Fibroblast of peridontal ligament (primary cell): Measurements from ENCODE around the gene MAGOHB.
A peak's percentile ranks its signal among the peaks of the same experiment; 100 is the strongest.
"Not testable (repeated sequence)": the region's sequence is repeated elsewhere in the genome, so short reads cannot be mapped to it uniquely, and the experiment has no call there.

Experiments used
- DNase-seq: peaks from one replicate; pipeline ENCODE4 v3.0.0-alpha.2; 2010; ENCODE audit errors: extremely low read depth

The MAGOHB gene

DNA sequence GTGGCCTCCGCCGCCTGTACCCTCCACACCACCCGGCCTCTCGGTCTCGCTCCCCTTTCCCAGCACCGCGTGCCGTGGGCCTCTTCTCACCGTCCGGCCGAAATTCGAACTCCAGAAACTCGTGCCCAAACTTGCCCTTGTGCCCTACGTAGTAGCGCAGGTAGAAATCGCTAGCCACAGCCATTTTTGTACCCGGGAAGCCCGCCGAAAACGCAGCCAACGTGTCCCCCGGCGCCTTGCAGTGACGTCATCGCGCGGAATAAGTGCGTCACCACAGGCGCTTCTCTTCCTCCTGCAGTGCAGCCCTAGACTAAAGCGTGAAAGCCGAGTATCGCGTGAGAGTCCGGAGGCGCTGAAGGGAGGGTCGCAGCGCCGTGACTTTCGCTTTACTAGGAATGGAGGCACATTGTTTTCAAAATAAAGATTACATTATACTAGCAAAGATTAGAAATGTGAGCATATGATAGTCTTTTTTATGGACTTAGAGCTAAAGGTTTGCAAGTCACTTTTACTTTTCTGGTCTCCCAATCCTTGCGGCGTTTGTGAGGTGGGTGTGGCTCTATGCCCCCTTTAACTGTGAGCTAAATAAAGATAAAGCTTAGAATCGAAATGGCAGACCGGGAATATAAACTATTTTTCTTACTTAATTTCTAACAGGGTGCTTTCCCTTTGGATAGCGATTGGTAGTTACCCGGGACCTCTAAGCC lies at the start of gene MAGOHB:
MAGOHB (minus strand) TSS at position 261 of the 707 bp plus-strand sequence; CDS start at position 184, 77 bp downstream.
- DNase-seq, result peak; percentile 97

DNA sequence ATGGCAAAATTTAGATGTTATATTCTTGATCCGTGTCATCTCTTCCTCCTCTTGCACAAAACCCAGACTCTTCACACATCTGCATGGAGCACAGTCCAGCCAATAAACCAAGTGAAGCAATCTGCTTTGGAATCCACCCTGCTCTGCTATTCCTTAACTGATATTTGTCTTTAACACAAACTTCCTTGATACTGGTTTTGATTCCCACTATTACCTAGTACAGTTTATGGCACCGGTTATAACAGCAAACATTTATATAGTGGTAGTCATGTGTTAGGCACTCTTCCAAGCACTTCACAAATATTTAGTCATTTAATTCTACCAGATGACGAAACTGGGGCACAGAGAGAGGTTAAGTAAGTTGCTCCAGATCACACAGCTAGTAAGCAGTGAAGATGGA lies 47.9 kb upstream of the MAGOHB start:
- peak; percentile 53 for DNase-seq

DNA sequence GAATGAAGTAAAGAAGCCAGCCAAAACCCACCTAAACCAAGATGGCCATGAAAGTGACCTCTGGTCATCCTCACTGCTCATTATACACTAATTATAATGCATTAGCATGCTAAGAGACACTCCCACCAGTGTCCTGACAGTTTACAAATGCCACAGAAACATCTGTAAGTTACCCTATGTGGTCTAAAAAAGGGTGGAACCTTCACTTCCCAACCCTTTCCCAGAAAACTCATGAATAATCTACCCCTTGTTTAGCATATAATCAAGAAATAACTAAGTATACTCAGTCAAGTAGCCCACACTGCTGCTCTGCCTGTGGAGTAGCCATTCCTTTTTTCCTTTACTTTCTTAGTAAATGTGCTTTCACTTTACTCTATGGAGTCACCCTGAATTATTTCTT lies 40.6 kb upstream of the MAGOHB start:
- DNase-seq, result no peak

DNA sequence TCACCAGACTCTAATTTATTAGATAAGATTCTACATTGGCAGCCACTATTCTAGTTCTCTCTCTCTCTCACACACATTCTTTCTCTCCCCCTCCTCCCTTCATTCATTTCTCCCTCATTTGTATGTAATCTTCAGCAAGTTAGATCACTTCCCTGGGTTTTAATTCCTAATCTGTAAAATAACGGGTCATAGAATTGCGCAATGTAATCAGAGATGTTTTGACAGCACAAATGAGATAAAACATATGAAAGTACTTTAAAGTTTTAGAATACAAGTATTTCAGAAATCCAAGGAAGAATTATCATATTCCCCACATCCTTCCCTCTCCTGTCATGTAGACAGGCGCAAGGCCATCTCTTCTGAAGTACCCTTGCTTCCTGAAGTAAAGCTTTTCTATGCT lies 38.8 kb upstream of the MAGOHB start:
- DNase-seq, result no peak

DNA sequence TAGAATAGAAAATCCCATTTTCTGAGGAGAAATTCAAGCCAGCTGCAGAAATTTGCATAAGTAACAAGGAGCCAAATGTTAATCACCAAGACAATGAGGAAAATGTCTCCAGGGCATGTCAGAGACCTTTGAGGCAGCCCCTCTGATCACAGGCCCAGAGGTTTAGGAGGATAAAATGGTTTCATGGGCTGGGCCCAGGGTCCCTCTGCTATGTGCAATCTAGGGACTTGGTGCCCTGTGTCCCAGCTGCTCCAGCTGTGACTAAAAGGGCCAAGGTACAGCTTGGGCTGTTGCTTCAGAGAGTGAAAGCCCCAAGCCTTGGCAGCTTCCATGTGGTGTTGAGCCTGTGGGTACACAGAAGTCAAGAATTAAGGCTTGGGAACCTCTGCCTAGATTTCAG lies 33.2 kb upstream of the MAGOHB start:
- not testable (repeated sequence) for DNase-seq

DNA sequence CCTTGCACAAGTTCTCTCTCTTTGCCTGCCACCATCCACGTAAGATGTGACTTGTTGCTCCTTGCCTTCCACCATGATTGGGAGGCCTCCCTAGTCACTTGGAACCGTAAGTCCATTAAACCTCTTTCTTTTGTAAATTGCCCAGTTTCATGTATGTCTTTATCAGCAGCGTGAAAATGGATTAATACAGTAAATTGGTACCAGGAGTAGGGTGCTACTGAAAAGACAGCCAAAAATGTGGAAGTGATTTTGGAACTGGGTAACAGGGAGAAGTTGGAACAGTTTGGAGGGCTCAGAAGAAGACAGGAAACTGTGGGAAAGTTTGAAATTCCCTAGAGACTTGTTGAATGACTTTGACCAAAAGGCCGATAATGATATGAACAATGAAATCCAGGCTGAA lies 32.5 kb upstream of the MAGOHB start:
- no peak for DNase-seq

DNA sequence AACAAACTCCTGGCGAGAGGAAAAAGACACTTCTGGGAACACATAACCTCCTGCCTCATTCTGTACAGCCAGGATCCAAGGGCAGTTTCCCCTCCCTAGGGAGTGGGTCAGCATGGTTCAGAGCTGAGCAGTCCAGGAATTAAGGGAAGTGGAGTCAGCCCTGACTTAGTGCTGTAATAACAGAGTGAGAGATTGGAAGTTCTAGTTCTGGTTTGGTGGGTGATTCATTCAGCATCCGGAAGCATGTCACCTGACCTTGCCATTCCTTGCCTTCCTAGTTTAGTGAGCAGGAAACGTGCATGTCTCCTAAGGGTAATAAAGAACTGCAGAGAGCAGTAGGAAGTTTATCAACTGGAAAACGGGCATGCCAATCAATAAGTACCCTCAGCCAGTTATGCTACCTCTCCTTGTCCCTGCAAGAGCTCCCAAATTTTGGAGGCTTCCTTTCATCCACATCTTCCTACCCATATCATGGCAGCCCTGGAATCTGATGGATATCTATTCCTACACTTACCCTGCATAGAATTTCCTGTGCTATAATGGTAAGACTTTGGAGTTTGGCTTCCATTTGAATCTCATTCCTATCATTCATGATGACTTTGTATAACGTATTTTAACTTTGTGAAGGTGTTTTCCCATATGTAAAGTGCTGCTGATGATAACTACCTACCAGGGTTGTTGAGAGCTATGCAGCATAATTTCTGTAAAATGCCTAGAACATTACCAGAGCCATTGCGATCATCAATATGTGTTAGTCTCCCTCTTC lies 28.5 kb upstream of the MAGOHB start:
- DNase-seq, result peak; percentile 55

DNA sequence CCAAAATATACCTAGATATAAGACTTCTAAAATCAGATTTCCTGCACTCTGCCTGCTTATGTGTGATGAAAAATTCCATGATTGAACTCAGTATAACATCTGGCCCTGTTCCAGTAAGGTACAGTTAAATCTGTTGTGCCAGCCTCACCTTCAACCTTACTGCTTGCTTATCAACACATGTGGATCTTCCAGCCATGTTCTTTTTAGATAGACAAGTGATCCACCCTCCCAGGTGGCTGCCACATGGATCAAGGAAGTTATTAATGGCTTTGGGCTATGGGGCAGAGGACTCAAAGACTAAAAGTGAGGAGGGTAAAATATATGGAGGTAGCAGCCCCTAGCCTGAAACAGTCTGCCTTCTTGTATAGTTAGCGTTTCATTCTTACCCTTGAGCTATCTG lies 25.3 kb upstream of the MAGOHB start:
- no peak for DNase-seq

DNA sequence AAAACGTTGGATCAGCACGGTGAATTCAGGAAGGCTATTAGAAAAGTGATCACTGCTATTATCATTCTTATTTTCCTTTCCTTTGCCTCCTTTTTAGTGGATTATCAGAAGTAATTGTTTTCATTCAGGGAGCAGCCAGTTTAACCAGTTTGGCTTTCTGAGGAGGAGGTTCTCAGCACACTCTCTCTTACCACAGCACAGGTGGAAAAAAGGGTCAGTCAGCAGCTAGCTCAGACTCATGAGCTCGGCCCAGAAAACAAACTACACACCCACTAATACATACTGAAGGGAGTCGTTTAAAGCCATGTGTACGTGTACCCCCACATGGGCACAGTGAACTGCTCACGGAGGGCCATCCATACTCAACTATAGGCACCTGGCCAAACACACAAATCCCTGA lies 23.2 kb upstream of the MAGOHB start:
- no peak for DNase-seq

DNA sequence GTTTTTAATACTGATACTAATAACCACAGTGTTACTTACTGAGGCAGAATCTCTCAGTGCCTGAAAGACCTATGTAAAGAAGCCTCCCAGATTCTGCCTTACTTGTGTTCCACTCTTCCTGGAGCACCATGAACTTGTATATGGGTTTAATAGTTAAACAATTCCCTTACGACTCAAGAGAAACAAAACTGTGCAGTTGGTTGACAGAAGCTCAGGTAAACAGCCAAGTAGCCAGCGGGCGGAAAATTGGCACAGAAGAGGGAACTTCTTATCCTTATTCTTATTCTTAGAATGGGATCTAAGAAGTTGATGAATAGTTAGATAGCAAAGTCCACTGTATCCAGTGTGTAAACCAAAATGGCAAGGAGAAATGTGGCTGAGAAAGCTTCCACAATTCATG lies 22.7 kb upstream of the MAGOHB start:
- DNase-seq, result no peak

DNA sequence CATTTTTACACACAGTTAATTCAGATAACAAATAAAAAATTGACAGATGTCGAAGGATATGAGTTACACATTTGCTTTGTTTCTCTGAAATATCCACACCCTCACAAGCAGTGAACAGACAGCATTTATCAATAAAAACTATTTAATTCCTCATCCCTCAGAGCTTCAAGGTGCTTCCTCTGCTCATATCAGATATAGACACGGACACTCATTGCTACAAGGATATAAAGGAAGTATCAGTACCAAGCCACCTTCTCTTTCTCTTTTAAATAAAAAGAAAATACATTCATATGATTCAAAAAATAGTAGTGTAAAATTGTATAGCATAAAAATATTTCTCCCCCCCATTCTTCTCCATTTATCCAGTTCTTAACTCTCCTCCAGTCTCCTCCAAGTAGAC lies 21.9 kb upstream of the MAGOHB start:
- DNase-seq, result no peak

DNA sequence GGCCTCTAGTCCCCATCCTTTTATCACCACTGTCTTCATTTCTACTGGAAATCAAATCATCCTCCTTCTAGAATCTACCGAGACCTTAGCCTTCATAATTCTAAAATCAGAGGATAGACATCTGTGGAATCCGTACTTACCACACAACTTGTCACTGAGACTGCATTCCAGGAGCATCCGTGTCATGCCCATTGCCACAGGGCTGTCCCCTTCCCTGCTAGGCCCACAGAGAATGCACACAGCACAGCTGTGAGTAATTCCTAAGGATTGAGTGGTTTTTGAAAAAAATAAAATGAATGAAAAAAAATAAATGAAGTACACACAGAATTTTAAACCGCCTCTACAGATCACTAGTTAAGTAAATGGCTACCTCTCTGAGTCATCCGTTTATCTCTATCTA lies 21.0 kb upstream of the MAGOHB start:
- DNase-seq, result peak; percentile 53

DNA sequence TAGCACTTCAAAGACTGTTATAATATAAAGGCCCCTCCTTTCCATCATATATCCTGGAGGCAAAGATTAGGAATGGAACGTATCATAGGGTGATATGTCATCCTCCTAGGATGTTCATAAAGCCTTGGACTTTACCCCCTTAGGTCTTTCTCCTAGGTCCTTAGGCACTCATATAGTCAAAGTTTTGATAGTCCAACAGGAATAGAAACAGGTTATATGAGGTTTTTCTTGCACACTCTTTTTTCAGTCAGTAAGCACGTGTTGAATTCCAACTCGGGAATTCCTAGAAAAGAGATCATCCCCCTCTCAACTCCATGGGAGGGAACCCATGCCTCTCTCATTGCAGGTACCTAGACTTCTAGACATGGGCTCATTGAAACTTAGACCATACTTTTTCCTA lies 20.1 kb upstream of the MAGOHB start:
- DNase-seq, result no peak

DNA sequence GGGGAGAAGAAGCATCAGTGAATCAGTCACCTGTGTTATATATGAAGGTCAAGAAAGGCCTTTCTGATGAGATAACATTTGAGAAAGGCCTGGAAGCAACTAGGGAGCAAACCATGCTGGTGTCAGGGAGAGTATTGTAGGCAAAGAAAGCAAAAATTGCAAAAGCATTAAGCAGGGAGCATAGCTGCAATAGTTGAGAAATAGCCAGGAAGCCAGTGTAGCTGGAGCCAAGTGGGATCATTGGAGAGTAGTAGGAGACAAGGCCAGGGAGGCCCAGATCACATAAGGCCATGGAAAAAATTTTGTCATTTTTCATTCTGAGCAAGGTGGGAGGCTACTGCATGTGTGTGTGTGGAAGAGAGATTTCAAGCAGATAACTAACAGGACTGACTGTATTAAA lies 18.8 kb upstream of the MAGOHB start:
- peak; percentile 57 for DNase-seq

DNA sequence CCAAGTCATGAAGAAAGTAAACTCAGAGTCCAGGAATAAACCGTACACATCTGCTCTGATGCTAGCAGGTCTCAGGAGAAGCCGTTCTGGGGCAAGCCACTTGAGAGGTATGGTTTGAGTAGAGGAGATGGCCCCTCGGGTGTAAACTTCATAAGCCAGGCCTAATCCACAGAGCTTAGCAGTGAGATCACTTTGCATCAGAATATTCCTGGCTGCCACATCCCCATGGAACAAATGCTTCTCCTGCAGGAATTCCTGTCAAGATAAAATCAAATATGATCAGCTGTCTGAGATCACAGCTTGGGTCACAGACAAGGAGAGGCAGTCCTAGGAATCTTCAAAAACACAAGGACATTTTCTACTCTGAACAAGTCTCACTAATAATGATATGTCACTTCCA lies 11.2 kb upstream of the MAGOHB start:
- DNase-seq, result no peak

DNA sequence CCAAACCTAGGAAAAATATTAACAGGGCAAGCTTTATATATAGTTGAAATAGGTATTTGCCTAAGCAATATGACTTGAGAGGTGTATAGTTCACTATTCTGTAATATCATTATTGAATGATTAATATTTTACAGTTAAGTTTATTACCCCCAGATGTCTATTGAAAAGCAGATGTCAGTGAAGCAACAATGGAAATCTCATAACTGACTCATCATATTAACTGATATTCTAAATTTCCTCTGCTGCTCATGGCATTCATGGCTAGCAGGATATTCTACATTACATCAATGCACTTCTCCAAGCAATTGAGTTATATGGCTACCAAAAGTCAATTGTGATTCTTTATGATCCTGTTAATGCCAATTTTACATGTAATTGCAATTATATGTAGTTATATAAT lies 9.7 kb upstream of the MAGOHB start:
- DNase-seq, result peak; percentile 28

DNA sequence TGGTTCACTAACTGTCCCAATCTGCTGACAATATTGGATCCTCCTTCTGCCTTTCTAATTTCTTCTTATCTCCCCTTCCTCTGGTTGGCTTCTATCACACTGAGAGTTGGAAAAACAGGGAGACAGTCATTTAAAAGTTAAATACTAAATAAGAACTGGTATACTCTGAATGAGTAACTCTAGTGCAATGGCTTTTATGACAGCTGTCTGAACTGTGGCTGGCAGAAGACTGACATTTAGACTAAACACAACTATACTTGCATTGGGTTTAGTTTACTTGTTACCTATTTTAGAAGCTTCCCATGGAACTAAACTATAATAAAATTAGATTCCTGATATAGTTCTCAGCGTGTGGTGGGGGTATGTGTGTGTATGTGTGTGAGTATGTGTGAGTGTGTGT lies 7.9 kb upstream of the MAGOHB start:
- no peak for DNase-seq

DNA sequence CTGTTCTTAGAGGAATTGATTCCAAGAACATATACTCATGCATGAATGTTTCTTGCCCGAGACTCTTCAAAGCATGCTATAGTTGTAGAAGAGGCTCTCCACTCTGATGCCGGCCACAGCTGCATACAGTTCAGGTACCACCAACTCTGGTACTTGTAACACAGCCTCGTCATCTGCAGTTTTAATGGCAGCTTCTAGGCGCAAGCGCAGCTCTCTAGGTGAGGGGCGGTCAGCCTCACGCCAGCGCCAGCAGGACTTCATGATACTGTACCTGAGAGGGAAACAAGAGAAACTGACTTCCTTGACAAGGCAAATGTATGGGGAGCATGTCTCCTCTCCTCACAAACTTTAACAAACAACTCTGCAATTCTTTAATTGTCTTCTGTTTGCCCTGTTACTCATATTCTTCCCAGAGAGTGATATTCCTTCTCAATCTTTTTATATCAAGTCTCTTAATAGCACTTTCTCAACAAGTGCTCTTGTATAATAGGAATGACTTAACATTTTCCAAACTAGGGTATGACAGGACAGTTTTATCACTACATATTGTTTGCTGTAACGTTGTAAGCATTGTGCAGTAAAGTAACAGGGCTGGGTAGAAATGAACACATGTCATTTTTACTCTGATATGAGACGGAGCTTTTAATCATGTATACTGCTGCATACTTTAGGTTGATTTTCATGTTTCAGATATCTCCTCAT lies 6.8 kb upstream of the MAGOHB start:
- DNase-seq, result no peak

DNA sequence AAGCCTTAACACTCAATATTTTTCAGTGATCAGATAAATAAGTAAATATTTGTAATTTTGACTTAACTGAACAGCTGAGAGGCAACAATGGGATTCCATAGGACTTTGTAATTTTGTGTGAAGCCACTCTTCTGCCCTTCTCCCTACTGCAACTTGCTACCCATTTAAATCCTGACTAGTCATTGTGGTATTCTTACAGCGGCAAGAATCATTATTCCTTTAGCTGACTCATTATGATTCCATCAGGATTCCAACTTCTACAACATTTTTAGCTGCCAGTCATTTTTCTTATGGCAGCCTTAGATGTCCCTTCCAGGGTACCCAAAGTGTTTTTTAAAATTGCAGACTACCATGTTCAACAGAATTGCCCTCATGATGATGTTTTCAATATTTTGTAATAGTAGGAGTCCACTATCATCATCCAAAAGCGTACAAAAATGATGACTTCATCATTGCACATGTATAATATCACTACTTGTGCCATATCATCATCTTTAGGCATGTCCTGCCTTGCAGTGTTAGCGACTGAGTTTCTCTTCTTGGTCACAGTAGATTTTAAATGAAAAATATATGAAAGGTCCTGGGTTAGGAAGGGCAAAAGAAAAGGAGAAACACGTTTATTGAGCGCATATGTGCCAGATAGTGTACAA lies 5.1 kb upstream of the MAGOHB start:
- peak; percentile 91 for DNase-seq

DNA sequence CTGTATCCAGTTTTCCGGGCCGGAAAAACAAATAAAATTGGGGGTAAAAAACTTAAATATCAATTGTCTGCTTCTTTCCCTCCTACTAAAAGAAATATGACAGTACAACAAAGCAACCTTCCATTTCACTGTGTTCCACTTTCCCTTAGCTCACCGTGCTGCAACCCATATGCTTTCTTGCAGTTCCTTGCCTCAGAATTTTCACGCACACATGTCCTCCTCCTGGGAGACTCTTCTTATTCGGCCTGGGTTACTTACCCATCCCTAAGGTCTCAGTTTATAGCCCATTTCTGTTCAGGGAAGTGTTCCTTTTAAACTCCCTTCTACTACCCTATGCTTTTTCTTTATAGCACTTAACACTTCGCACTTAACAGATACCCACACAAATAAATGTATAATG lies 4.5 kb upstream of the MAGOHB start:
- DNase-seq, result peak; percentile 34

DNA sequence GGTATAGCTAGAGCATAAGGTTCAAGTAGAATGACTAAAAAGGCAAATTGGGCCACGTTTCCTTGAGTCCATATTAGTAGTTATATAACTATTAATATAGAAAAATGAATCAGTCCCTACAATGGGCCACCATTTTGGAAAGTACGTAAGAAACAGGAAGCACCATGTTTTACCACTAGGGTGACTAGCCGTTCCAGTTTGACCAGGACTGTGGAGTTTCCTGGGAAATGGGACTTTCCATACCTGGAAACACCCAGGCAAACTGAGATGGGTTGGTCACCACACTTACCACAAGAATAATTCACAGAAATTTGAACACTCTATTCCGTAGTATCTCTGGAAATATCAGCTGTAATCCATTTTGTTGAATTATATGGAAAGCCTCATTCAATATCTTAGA lies 2.1 kb upstream of the MAGOHB start:
- DNase-seq, result no peak

DNA sequence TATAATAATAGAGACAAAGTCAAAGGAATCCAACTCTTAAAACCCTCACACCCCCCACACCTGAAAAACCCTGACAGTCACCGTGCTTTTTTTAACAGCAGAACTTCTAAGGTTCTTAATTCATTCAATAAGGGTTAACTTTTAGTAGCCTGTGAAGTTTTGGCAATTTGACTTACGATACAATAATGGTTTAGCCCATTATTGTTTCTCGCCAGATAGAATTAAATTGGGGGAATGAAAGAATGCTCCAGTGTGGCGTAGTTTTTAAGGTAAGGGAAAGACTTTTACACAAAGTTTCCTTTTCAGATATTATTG lies 604 bp upstream of the MAGOHB start:
- no peak for DNase-seq

DNA sequence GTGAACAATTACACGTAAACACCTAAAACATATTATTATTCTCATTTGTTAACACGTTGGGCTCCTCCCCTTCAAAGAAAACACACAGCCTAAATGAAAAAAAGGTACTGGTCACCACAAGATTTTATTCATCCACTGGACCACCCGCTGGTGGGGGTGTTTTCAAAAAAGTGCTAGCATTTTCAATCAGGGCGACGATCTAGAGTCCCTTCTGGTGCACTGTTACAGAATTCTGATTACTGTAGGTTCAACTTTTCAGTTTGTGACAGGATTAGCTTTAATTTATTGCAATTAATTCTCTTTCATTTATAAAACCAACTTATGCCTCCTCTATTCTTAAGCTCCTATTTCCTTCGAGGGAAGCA lies 443 bp downstream of the MAGOHB start:
- DNase-seq, result no peak
